Neural cell (in vitro differentiated cells): ENCODE results near the gene MCCC1. TPM values are rescaled to one million over a fixed set of nuclear protein-coding genes. Genes with fewer than 3 reads are reported as not detected.

Experiments
- H2AFZ ChIP-seq: fragments of 200-600, 300-800 bp; sonication (generic), shearing (Covaris generic); 2 replicates; pipeline ENCODE4 v1.6.0; 2014; ENCODE audit warnings: low read depth, mild to moderate bottlenecking, antibody characterized with exemption, low read length, moderate library complexity
- H3F3A ChIP-seq: fragments of 200-600 bp; shearing (Covaris generic); 2 replicates; pipeline ENCODE4 v1.6.1; 2016; ENCODE audit warnings: mild to moderate bottlenecking, moderate library complexity, mixed read lengths, antibody characterized with exemption, low read length; ENCODE audit not compliant: insufficient read depth, poor library complexity, severe bottlenecking
- H3K27ac ChIP-seq: fragments of 200-600, 300-800 bp; sonication (generic), shearing (Covaris generic); 2 replicates; pipeline ENCODE4 v1.5.1; 2014; ENCODE audit warnings: mild to moderate bottlenecking, low read length, moderate library complexity
- H3K27me3 ChIP-seq: fragments of 300-800, 200-600 bp; sonication (generic), shearing (Covaris generic); 2 replicates; pipeline ENCODE4 v1.6.0; 2014; ENCODE audit warnings: mild to moderate bottlenecking, low read depth, low read length, moderate library complexity; ENCODE audit not compliant: insufficient read depth
- H3K36me3 ChIP-seq: fragments of 300-800, 200-600 bp; sonication (generic), shearing (Covaris generic); 2 replicates; pipeline ENCODE4 v1.5.1; 2014; ENCODE audit warnings: mild to moderate bottlenecking, antibody characterized with exemption, low read length, moderate library complexity; ENCODE audit not compliant: insufficient read depth
- H3K4me2 ChIP-seq: fragments of 300-800, 200-600 bp; sonication (generic), shearing (Covaris generic); 2 replicates; pipeline ENCODE4 v1.6.0; 2014; ENCODE audit warnings: mild to moderate bottlenecking, low read length
- H3K4me3 ChIP-seq: fragments of 300-800, 200-600 bp; sonication (generic), shearing (Covaris generic); 2 replicates; pipeline ENCODE4 v1.5.1; 2014; ENCODE audit warnings: mild to moderate bottlenecking, low read length, moderate library complexity
- H3K79me2 ChIP-seq: fragments of 200-600 bp; shearing (Covaris generic); replicated peaks from 2 replicates; pipeline ENCODE4 v1.6.0; 2014; ENCODE audit warnings: mild to moderate bottlenecking, low read length, moderate library complexity; ENCODE audit not compliant: insufficient read depth
- H3K9ac ChIP-seq: fragments of 300-800, 200-600 bp; sonication (generic), shearing (Covaris generic); 2 replicates; pipeline ENCODE4 v1.6.1; 2016; ENCODE audit warnings: mild to moderate bottlenecking, low read length, mixed read lengths
- H3K9me2 ChIP-seq: fragments of 200-600 bp; shearing (Covaris generic); 2 replicates; pipeline ENCODE4 v1.6.1; 2016; ENCODE audit warnings: mild to moderate bottlenecking, low read length, mixed read lengths; ENCODE audit not compliant: insufficient read depth
- H3K9me3 ChIP-seq: fragments of 200-600, 300-800 bp; sonication (generic), shearing (Covaris generic); 2 replicates; pipeline ENCODE4 v1.6.1; 2016; ENCODE audit warnings: mild to moderate bottlenecking, mixed run types, low read length, moderate library complexity, mixed read lengths
- H4K20me1 ChIP-seq: fragments of 200-600 bp; shearing (Covaris generic); 2 replicates; pipeline ENCODE4 v1.6.1; 2016; ENCODE audit warnings: mild to moderate bottlenecking, mixed run types; ENCODE audit not compliant: insufficient read depth
- EP300 ChIP-seq: fragments of 450-650 bp; conservative IDR thresholded peaks from 2 replicates; pipeline ENCODE4 v1.6.1; 2014; ENCODE audit warnings: antibody characterized with exemption, mild to moderate bottlenecking, moderate library complexity; ENCODE audit not compliant: poor library complexity, severe bottlenecking
- EZH2 ChIP-seq: fragments of 200-600, 300-800 bp; shearing (Covaris generic), sonication (generic); IDR thresholded peaks from 2 replicates; pipeline ENCODE4 v1.6.1; 2014; ENCODE audit warnings: antibody characterized with exemption, low read length, borderline replicate concordance, mild to moderate bottlenecking; ENCODE audit not compliant: insufficient read depth, poor library complexity, severe bottlenecking
- MXI1 ChIP-seq: fragments of 450-650 bp; conservative IDR thresholded peaks from 2 replicates; pipeline ENCODE4 v1.6.1; 2014; ENCODE audit warnings: antibody characterized with exemption, mild to moderate bottlenecking; ENCODE audit not compliant: poor library complexity, severe bottlenecking
- POLR2AphosphoS5 ChIP-seq: IDR thresholded peaks from 2 replicates; pipeline ENCODE4 v1.6.1; 2012
- RAD21 ChIP-seq: fragments of 450-650 bp; conservative IDR thresholded peaks from 2 replicates; pipeline ENCODE4 v1.6.1; 2014; ENCODE audit warnings: antibody characterized with exemption, mild to moderate bottlenecking, moderate library complexity
- SMC3 ChIP-seq: fragments of 450-650 bp; conservative IDR thresholded peaks from 2 replicates; pipeline ENCODE4 v1.6.1; 2014; ENCODE audit warnings: antibody characterized with exemption, mild to moderate bottlenecking, moderate library complexity; ENCODE audit not compliant: poor library complexity
- TAF1 ChIP-seq: IDR thresholded peaks from 2 replicates; pipeline ENCODE4 v1.6.1; 2012; ENCODE audit warnings: low read depth
- polyA plus RNA-seq: library from polyadenylated mRNA; depleted of rRNA; stranded (reverse); fragments of >200 nt; gene quantifications from 2 replicates; pipeline ENCODE4 v1.2.3, GENCODE V29; 2014
- TF ChIP-seq, protein P1 (sequence below): fragments of 450-650 bp; IDR thresholded peaks from 2 replicates; pipeline ENCODE4 v1.5.1; 2014; ENCODE audit warnings: antibody characterized with exemption, mild to moderate bottlenecking, moderate library complexity; ENCODE audit not compliant: poor library complexity, severe bottlenecking
- TF ChIP-seq, protein P2 (sequence below): IDR thresholded peaks from 2 replicates; pipeline ENCODE4 v1.6.1; 2012; ENCODE audit warnings: borderline replicate concordance

Gene MCCC1
- polyA plus RNA-seq, 1 donor from 2014 or later, result 29.6 TPM

DNA sequence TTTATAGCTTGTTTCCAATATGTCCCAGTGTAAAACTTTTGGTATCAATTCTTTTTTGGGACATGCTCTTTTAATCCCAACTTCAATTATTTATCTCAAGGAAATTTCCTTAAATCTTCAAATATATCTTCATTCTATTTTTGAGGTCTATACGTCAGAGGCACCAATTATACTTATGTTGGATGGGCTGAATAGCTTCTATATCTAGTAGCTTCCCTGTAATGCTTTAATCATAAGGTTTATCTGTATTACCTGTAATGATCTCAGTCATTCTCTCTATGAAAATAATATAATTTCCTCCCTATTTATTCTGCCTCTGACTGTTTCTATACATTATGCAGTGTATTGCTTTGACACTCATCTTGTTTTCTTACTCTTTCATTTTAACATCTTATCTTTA, 29.9 kb upstream of the MCCC1 start:
- Histone ChIP-seq H3K4me3 (no peak overlapping the region), H3K27ac (no peak overlapping the region), H2AFZ (no peak overlapping the region), H3K9ac (no peak overlapping the region), H3K9me3 (no peaks in the 10 kb centered on the region), H3K9me2 (no peaks in the 10 kb centered on the region), H3K36me3 (no peaks in the 10 kb centered on the region), H3K27me3 (no peaks in the 10 kb centered on the region), H4K20me1 (no peaks in the 10 kb centered on the region), H3K79me2 (no peaks in the 10 kb centered on the region), H3K4me2 (no peak overlapping the region), H3F3A (no peaks in the 10 kb centered on the region)
- TF ChIP-seq RAD21 (no peak), EP300 (no peak), POLR2AphosphoS5 (no peak)

DNA sequence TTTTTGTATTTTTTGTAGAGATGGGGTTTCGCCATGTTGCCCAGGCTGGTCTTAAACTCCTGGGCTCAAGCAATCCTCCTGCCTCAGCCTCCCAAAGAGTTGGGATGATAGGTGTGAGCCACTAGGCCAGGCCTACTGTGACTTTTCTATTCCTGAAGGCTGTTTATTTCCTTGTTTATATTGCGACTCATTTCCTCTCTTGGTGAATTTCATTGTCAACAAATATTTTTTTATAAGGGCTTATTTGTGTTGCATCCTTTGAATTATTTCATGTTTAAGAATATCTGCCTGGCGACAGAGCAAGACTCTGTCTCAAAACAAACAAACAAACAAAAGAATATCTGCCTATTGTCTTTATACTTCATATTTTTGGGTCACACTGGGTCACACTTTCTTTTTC, 29.4 kb upstream of the MCCC1 start:
- Histone ChIP-seq H3F3A (no peaks in the 10 kb centered on the region), H4K20me1 (no peaks in the 10 kb centered on the region), H3K9ac (no peak overlapping the region), H2AFZ (no peak overlapping the region), H3K27ac (no peak overlapping the region), H3K79me2 (no peaks in the 10 kb centered on the region), H3K9me2 (no peaks in the 10 kb centered on the region), H3K9me3 (no peaks in the 10 kb centered on the region), H3K4me3 (no peak overlapping the region), H3K27me3 (no peaks in the 10 kb centered on the region), H3K4me2 (no peak overlapping the region), H3K36me3 (no peaks in the 10 kb centered on the region)
- TF ChIP-seq POLR2AphosphoS5 (no peak), SMC3 (no peak), MXI1 (no peak), TAF1 (no peak), EP300 (no peak), RAD21 (no peak), EZH2 (no peak)
- TF ChIP-seq, protein P1, sequence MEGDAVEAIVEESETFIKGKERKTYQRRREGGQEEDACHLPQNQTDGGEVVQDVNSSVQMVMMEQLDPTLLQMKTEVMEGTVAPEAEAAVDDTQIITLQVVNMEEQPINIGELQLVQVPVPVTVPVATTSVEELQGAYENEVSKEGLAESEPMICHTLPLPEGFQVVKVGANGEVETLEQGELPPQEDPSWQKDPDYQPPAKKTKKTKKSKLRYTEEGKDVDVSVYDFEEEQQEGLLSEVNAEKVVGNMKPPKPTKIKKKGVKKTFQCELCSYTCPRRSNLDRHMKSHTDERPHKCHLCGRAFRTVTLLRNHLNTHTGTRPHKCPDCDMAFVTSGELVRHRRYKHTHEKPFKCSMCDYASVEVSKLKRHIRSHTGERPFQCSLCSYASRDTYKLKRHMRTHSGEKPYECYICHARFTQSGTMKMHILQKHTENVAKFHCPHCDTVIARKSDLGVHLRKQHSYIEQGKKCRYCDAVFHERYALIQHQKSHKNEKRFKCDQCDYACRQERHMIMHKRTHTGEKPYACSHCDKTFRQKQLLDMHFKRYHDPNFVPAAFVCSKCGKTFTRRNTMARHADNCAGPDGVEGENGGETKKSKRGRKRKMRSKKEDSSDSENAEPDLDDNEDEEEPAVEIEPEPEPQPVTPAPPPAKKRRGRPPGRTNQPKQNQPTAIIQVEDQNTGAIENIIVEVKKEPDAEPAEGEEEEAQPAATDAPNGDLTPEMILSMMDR, result no peak
- TF ChIP-seq, protein P2, sequence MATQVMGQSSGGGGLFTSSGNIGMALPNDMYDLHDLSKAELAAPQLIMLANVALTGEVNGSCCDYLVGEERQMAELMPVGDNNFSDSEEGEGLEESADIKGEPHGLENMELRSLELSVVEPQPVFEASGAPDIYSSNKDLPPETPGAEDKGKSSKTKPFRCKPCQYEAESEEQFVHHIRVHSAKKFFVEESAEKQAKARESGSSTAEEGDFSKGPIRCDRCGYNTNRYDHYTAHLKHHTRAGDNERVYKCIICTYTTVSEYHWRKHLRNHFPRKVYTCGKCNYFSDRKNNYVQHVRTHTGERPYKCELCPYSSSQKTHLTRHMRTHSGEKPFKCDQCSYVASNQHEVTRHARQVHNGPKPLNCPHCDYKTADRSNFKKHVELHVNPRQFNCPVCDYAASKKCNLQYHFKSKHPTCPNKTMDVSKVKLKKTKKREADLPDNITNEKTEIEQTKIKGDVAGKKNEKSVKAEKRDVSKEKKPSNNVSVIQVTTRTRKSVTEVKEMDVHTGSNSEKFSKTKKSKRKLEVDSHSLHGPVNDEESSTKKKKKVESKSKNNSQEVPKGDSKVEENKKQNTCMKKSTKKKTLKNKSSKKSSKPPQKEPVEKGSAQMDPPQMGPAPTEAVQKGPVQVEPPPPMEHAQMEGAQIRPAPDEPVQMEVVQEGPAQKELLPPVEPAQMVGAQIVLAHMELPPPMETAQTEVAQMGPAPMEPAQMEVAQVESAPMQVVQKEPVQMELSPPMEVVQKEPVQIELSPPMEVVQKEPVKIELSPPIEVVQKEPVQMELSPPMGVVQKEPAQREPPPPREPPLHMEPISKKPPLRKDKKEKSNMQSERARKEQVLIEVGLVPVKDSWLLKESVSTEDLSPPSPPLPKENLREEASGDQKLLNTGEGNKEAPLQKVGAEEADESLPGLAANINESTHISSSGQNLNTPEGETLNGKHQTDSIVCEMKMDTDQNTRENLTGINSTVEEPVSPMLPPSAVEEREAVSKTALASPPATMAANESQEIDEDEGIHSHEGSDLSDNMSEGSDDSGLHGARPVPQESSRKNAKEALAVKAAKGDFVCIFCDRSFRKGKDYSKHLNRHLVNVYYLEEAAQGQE, result no peak

DNA sequence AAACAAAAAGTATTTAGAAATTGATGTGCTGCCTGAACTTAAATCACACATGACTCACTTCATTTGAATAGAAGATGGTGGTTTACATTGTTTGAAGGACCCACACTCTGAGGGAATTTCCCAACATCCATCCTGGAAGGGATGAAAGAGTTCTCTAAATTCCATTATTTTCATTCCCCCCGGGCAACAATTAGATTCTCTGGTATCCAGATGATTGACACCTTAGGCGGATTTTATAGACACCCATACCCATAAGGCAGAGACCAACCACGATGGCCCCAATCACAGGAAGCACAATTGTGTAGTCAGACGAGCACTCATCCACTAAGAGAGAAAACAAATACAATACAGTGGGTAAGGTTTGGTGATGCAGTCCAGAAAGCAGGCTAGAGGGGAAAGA, 24.6 kb upstream of the MCCC1 start:
- Histone ChIP-seq H2AFZ (no peak overlapping the region), H3K27ac (no peak overlapping the region), H3K9me3 (no peaks in the 10 kb centered on the region), H3K4me2 (no peak overlapping the region), H3K27me3 (no peaks in the 10 kb centered on the region), H3F3A (no peaks in the 10 kb centered on the region), H3K36me3 (no peaks in the 10 kb centered on the region), H3K4me3 (no peak overlapping the region), H3K9me2 (no peaks in the 10 kb centered on the region), H3K9ac (no peak overlapping the region), H3K79me2 (no peaks in the 10 kb centered on the region), H4K20me1 (no peaks in the 10 kb centered on the region)
- no peak for TF ChIP-seq SMC3
- TF ChIP-seq POLR2AphosphoS5, result no peak
- TF ChIP-seq EP300, result no peak
- no peak for TF ChIP-seq RAD21
- TF ChIP-seq TAF1, result no peak
- TF ChIP-seq, protein P1, result no peak
- TF ChIP-seq, protein P2, result no peak
- no peak for TF ChIP-seq MXI1
- TF ChIP-seq EZH2, result no peak
